Loucy (cell line): ENCODE results near the gene ALPK3.

Experiments
- H2AFZ ChIP-seq: fragments of 200-600 bp; sonication (generic); 2 replicates; pipeline ENCODE4 v1.6.0; 2016; ENCODE audit warnings: antibody characterized with exemption, mild to moderate bottlenecking, low read length, moderate library complexity
- H3F3A ChIP-seq: fragments of 200-600 bp; 2 replicates; pipeline ENCODE4 v1.6.0; 2016; ENCODE audit warnings: antibody characterized with exemption, low read depth, mild to moderate bottlenecking
- H3K27me3 ChIP-seq: fragments of 200-600 bp; sonication (generic); 2 replicates; pipeline ENCODE4 v1.6.1; 2014; ENCODE audit warnings: low read length, mild to moderate bottlenecking; ENCODE audit not compliant: insufficient read depth, poor library complexity, severe bottlenecking
- H3K36me3 ChIP-seq: fragments of 200-600 bp; sonication (generic); 2 replicates; pipeline ENCODE4 v1.6.1; 2016; ENCODE audit warnings: low read length; ENCODE audit not compliant: insufficient read depth
- H3K4me1 ChIP-seq: fragments of 200-600 bp; sonication (generic); 2 replicates; pipeline ENCODE4 v1.5.1; 2014; ENCODE audit warnings: low read length, mild to moderate bottlenecking; ENCODE audit not compliant: insufficient read depth, poor library complexity, severe bottlenecking
- H3K4me2 ChIP-seq: fragments of 200-600 bp; sonication (generic); 2 replicates; pipeline ENCODE4 v1.6.0; 2014; ENCODE audit warnings: antibody characterized with exemption, low read length, low read depth, mild to moderate bottlenecking; ENCODE audit not compliant: poor library complexity, severe bottlenecking
- H3K4me3 ChIP-seq: fragments of 200-600 bp; sonication (generic); 2 replicates; pipeline ENCODE4 v1.5.1; 2014; ENCODE audit warnings: low read length, mild to moderate bottlenecking, mixed read lengths; ENCODE audit not compliant: poor library complexity, severe bottlenecking
- H3K79me2 ChIP-seq: fragments of 200-600 bp; sonication (generic); 2 replicates; pipeline ENCODE4 v1.6.1; 2014; ENCODE audit warnings: low read length; ENCODE audit not compliant: insufficient read depth
- H3K9ac ChIP-seq: fragments of 200-600 bp; sonication (generic); 2 replicates; pipeline ENCODE4 v1.6.0; 2014; ENCODE audit warnings: mild to moderate bottlenecking, low read depth, low read length, moderate library complexity; ENCODE audit not compliant: poor library complexity, severe bottlenecking
- H3K9me2 ChIP-seq: fragments of 200-600 bp; sonication (generic); replicated peaks from 2 replicates; pipeline ENCODE4 v1.6.1; 2016; ENCODE audit warnings: low read depth, low read length, mixed read lengths
- H3K9me3 ChIP-seq: fragments of 200-600 bp; sonication (generic); 2 replicates; pipeline ENCODE4 v1.6.1; 2014; ENCODE audit warnings: mild to moderate bottlenecking, antibody characterized with exemption, low read length, low read depth; ENCODE audit not compliant: insufficient read depth
- H4K20me1 ChIP-seq: fragments of 200-600 bp; sonication (generic); 2 replicates; pipeline ENCODE4 v1.6.0; 2014; ENCODE audit warnings: antibody characterized with exemption, low read length, mild to moderate bottlenecking; ENCODE audit not compliant: insufficient read depth, poor library complexity, severe bottlenecking
- CTCF ChIP-seq: fragments of 200-600 bp; sonication (generic); conservative IDR thresholded peaks from 2 replicates; pipeline ENCODE4 v1.5.1; 2014; ENCODE audit warnings: mild to moderate bottlenecking, antibody characterized with exemption, low read length
- EZH2phosphoT487 ChIP-seq: fragments of 200-600 bp; IDR thresholded peaks from 2 replicates; pipeline ENCODE4 v1.6.1; 2018; ENCODE audit warnings: antibody characterized with exemption, mild to moderate bottlenecking, moderate library complexity, borderline replicate concordance

Gene ALPK3

GRCh38 chr15:84886211-84886983 is 69.2 kb downstream of the ALPK3 start:
- no peak for TF ChIP-seq EZH2phosphoT487
- no peak for TF ChIP-seq CTCF

GRCh38 chr15:84886984-84887299 is 69.8 kb downstream of the ALPK3 start:
- H4K20me1 ChIP-seq: no peaks in the 10 kb centered on the region
- no peaks in the 10 kb centered on the region for H3K36me3 ChIP-seq
- H3K4me2 ChIP-seq: no peak overlapping the region
- no peak overlapping the region for H3K9ac ChIP-seq
- no peaks in the 10 kb centered on the region for H3K27me3 ChIP-seq
- H3F3A ChIP-seq: no peaks in the 10 kb centered on the region
- H3K79me2 ChIP-seq: no peaks in the 10 kb centered on the region
- no peak overlapping the region for H2AFZ ChIP-seq
- H3K4me3 ChIP-seq: no peak overlapping the region
- TF ChIP-seq EZH2phosphoT487 (no peak), CTCF (no peak)
- H3K9me2 ChIP-seq: no peaks in the 10 kb centered on the region
- H3K9me3 ChIP-seq: no peaks in the 10 kb centered on the region
- H3K4me1 ChIP-seq: no peaks in the 10 kb centered on the region

More at GRCh38 chr15:84886211-84886983, 69.2 kb downstream of the ALPK3 start:
- Histone ChIP-seq H3K4me1 (no peaks in the 10 kb centered on the region), H3F3A (no peaks in the 10 kb centered on the region), H2AFZ (no peak overlapping the region), H4K20me1 (no peaks in the 10 kb centered on the region), H3K4me2 (no peak overlapping the region), H3K9me3 (no peaks in the 10 kb centered on the region), H3K36me3 (no peaks in the 10 kb centered on the region), H3K4me3 (no peak overlapping the region), H3K9me2 (no peaks in the 10 kb centered on the region), H3K9ac (no peak overlapping the region), H3K27me3 (no peaks in the 10 kb centered on the region), H3K79me2 (no peaks in the 10 kb centered on the region)

GRCh38 chr15:84887938-84888337 is 70.8 kb downstream of the ALPK3 start:
- Histone ChIP-seq H3K4me2 (no peak overlapping the region), H3K79me2 (no peaks in the 10 kb centered on the region), H3K4me3 (no peak overlapping the region), H3K9ac (no peak overlapping the region), H3K27me3 (no peaks in the 10 kb centered on the region), H3K36me3 (no peaks in the 10 kb centered on the region), H3K4me1 (no peaks in the 10 kb centered on the region), H2AFZ (peak overlapping the region; percentile 45; the same call in 1 of the 2 replicates), H3K9me2 (no peaks in the 10 kb centered on the region), H3F3A (no peaks in the 10 kb centered on the region), H4K20me1 (no peaks in the 10 kb centered on the region), H3K9me3 (no peaks in the 10 kb centered on the region)
- no peak for TF ChIP-seq EZH2phosphoT487

GRCh38 chr15:84888639-84889038 is 71.5 kb downstream of the ALPK3 start:
- TF ChIP-seq EZH2phosphoT487 (no peak), CTCF (no peak)
- Histone ChIP-seq H3K27me3 (no peaks in the 10 kb centered on the region), H4K20me1 (no peaks in the 10 kb centered on the region), H3K36me3 (no peaks in the 10 kb centered on the region), H3F3A (no peaks in the 10 kb centered on the region), H3K4me2 (no peak overlapping the region), H3K79me2 (no peaks in the 10 kb centered on the region), H3K9me2 (no peaks in the 10 kb centered on the region), H3K9ac (no peak overlapping the region), H3K4me3 (no peak overlapping the region), H2AFZ (no peak overlapping the region), H3K4me1 (no peaks in the 10 kb centered on the region), H3K9me3 (no peaks in the 10 kb centered on the region)
